ENCODE data around the gene SAMD7.

Gene SAMD7

DNA sequence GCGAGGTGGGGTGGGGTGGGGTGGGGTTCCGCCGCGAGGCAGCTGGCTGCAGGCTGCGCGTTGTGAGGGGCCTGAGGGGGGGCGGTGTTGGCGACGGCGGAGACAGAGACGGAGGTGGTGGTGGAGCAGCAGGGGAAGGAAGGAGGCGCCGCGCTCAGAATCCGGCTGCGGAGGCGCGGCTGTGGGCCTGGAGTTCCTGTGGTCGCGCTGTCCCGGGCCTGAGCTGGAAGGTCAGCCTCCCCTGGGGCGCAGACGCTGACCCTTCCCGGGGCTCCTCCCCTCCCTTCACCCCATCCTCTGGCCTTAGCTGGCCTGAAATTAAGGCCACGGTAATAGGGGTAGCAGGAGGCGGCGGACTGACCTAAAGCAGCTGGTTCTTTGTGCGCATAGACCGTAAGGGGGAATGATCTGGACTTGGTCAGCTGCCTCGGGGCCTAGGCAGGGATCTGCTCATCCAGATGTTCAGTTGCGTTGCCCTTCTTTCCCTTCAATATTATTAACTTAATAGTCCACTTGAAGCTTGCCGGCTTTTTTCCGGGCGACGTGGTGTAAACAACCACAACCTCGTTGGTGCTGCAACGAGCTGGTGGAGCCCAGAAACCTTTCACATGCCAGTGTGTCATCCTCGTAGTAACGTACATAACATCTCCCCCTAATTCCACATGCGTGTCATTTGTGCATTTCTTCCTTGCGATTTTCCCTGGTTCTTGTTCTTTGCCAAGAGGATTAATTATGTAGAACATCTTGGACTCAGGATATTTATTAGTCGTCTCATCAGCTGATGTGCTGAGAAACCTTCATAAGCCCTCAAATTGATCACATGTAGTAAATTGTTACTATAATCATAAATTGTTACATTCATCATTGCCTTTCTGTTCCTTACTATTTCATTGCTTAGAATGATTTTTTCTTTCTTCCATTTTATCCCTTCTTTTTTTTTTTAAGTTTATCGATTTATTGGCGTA is 55.9 kb downstream of the SAMD7 start:
- DNase-seq: peak; percentile 60

DNA sequence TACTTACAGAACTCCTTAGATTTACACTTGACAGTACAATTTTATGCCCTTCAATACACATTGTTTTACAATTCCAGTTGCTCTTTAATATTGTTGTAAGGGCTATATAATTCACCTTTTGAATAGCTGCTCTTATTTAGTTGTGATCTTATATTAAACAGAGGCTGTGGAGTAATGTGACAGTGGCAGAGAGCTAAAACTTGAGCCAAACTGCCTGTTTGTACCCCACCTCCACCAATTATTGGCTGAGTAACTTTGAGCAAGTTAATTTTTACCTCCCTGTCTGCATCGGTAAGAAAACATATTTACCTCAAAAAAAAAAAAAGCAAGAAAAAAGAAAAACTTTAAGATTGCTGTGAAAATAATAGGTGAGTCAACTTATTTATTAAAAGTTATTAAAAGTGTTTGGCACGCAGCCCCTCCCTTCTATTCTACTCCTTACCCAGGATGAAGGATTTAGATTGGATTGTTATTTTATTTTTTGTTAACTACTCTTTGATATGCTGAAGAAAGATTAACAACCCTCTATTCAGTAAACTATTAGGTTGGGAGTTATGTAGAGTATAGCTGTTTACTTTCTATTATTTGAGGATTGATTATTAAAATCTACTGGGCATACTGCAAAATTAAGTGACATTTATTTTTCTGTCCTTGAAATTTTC is 57.0 kb downstream of the SAMD7 start:
- DNase-seq: no peak

DNA sequence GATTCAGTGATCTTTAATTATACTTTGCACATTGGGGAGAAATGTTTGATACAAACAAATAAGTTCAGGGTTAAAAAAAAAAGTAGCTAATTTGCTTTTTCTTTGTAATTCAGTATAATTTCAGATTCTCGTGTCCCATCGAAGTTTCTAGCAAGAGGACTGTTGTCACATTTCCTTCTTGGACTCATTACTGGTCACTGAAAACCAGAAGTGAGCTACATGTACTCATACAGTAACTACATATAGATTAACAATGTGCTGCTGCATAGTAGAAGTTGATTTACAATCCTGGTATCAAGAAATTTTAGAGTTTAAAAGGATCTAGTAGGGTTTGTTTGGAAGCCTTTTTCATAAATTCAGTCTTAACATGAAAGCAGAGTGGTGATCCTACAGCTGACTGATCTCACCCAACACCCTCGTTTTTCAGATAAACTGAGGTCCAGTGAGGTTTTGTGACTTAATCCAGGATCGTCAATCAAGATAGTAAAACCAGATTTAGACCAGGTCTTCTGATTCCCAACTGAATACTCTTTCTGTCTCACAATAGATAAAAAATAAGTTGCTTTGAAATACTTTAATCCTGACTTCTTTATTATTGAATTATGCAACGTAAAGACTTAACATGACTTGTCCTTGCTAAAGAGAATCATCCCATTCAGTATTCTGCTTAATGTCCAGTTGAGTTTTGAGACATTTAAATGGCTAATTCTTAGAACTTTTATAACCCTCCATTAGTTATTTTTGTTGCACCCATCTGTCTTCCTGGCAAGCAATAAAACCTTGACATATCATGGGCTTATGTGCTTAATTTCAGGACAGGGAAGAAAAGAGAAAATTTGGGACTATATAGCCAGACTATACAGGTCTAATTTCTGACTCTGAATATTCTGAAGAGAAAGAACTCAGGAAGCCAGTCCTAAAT is 58.1 kb downstream of the SAMD7 start:
- no peak for DNase-seq

DNA sequence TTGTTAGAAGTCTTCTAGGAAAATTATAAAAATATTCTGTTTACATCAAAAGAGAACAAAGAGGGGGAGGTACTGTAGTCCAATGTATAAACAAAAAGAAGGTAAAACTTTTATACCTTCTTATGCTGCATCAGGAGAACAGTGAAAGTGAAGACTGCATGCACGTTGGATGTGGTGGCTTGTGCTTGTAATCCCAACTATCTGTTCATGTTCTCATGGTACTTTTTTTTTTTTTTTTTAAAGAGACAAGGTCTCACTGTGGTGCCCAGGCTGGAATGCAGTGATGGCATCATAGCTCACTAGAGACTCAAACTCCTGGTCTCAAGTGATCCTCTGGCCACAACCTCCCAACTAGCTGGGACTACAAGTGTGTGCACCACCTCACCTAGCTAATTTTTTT is 59.5 kb downstream of the SAMD7 start:
- no peak for DNase-seq

DNA sequence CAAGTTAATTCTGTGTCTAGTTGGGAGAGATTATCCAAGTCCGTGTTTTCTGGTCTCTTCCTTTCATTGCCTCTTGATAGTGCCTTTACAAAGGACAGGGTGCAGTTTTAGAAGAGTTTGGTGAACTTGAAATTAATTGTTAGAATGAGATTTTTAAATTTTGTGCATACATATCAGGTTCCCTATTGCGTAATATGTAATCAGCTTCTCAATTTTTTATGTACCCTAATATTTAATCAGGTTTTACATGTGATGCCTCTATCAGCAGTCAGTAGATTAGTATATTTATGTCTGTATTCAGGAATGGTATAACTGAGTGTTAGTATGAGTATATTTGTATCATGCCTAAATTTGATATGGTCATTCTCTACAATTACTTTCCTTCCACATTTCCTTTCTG is 60.1 kb downstream of the SAMD7 start:
- no peak for DNase-seq

DNA sequence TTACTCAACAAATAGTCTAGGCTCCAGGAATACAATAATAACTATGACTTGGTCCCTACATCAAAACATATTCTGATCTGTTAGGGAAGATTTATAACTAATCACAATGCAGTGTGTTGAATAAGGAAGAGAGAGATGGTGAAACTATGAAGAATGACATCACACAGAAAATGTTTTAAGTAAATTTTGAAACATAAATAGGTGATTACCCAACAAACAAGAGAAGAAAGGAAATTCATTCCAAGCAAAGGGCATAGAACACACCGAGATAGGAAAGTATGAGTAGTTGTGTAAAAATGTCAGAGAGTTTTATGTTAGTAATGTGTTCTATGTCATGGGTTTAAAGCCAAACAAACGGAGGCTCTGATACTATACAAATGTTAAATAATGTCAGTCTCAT is 68.7 kb downstream of the SAMD7 start:
- DNase-seq: no peak

DNA sequence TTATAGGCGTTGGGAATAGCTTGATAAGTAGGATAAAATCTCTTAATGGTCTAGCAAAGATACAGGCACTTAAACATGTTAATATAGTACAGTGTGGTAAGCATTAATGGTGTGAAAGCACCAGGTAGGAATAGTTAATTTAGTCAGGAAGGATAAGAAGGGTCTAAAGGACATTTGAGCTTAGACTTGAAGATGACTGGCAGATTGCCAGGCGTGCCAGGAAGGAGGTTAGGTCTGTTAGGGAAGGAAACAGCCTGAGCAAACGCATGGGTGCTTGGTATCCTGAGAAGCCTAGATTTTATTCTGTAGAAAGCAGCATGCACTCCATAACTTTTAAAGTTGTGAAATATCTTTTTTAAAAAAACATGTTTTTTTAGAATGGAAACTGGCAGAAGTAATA is 72.9 kb downstream of the SAMD7 start:
- no peak for DNase-seq
